Glomerular endothelial cell (primary cell): ENCODE measurements around the gene AGAP2. TPM values are rescaled to one million over a fixed set of nuclear protein-coding genes. Genes with fewer than 3 reads are reported as not detected.
A peak's percentile ranks its signal among the peaks of the same experiment; 100 is the strongest.
"Not testable (repeated sequence)": the region's sequence is repeated elsewhere in the genome, so short reads cannot be mapped to it uniquely, and the experiment has no call there.

Source experiments
- DNase-seq: peaks from one replicate; pipeline ENCODE4 v3.0.0-alpha.2; 2011; ENCODE audit warnings: low read depth, low spot score; ENCODE audit errors: extremely low read depth
- total RNA-seq: library from RNA; depleted of rRNA; stranded (reverse); fragments of >200 nt; gene quantifications from 2 replicates; pipeline ENCODE4 v1.2.3, GENCODE V29; 2015

The AGAP2 gene
- total RNA-seq, 1 donor from 2014 or later = 0.47 TPM

- no peak for DNase-seq
Measured at GRCh38 chr12:57707250-57707649, 31.3 kb downstream of the AGAP2 start.

GRCh38 chr12:57700317-57700716, 38.2 kb downstream of the AGAP2 start:
- no peak for DNase-seq

- DNase-seq = no peak
Measured at GRCh38 chr12:57698414-57698813, 40.1 kb downstream of the AGAP2 start.

GRCh38 chr12:57697076-57697475, 41.5 kb downstream of the AGAP2 start:
- DNase-seq = no peak

DNA sequence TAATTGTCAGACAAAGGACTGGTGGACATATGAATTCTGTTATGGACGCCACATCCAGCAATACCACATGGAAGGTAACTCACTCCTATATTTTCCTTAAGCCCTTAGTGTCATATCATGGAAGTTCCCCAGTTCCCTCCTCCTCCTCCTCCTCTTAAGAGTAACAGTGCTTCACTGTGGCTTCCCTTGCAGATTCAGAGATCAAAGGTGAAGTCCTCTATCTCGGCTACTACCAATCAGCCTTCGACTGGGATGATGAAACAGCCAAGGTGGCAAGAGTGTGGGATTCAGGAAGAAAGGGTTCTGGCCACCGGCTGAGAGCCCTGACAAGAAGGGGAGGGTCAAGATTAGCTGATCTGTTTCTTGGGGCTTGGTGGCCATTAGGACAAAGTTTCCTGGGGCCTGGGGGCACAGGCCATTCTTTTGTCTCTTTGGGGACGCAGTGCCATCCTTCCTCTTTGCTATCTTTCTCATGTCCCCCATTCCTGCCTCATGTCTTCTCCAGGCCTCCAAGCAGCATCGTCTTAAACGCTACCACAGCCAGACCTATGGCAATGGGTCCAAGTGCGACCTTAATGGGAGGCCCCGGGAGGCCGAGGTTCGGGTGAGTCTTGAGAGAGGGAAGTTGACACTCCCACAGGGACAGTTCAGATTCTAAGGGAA, 42.6 kb downstream of the AGAP2 start:
- no peak for DNase-seq

GRCh38 chr12:57694459-57695019, 44.0 kb downstream of the AGAP2 start:
- peak; percentile 18 for DNase-seq

DNA sequence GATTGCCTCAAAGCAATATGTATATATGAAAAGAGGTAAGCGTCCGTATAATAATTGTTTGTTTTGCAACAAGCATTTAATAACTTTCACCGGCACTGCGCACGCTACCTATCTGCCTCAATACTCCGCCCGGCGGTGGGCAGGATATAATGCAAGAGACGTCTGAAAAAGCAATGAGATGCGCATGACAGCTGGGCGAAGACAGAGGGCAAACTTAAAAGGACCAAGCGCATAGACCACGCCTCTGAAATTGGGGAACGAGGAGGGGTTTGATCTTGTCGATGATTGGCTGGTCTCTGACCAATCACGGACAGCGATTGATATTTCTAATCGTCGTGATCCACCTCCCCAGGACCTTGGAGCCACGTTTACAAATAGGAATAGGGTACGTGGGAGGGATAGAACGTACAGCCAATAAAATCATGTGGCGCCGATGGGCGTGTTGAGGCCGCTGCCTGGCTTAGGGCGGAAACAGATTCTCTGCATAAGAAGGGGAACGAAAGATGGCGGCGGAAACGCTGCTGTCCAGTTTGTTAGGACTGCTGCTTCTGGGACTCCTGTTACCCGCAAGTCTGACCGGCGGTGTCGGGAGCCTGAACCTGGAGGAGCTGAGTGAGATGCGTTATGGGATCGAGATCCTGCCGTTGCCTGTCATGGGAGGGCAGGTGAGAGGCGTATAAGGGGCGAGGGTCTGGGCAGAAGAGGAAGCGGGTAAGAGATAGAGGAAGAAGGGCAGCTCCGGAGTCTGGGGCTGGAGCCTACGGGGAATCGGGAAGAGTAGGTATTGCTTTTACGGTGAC, 44.7 kb downstream of the AGAP2 start, which contains the start of gene OS9:
Gene OS9 (plus strand): TSS at position 474 of the 800 bp plus-strand sequence. CDS start 30 bp downstream, at position 504.
- peak; percentile 99 for DNase-seq

DNA sequence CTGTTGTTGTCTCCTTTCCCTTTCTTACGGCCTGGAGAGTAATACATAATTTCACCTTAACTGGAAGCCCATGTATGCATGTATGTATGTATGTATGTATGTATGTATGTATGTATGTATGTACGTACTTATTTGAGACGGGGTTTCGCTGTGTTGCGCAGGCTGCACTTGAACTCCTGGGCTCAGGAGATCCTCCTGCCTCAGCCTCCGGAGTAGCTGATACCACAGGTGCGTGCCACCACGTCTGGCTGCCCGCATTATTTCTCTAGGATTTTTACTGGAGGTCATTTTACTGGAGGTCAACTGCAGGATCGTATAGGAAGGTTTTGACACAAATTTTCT, 45.3 kb downstream of the AGAP2 start:
- DNase-seq = no peak

DNA sequence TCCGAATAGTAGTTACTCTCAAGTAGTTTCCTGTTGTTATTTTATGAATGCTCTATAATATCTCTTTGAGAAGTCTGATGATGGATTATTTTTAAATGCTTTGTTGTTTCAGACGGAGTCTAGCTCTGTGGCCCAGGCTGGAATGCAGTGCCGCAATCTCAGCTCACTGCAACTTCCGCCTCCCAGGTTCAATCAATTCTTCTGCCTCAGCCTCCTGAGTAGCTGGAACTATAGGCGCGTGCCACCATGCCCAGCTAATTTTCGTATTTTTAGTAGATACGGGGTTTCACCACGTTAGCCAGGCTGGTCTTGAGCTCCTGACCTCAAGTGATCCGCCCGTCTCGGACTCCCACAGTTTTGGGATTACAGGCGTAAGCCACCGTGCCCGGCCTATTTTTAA, 46.0 kb downstream of the AGAP2 start:
- no peak for DNase-seq

- DNase-seq = no peak
Measured at GRCh38 chr12:57688931-57689330, 49.6 kb downstream of the AGAP2 start.

GRCh38 chr12:57687862-57688261, 50.7 kb downstream of the AGAP2 start:
- DNase-seq = no peak

- no peak for DNase-seq
Measured at GRCh38 chr12:57679697-57680096, 58.8 kb downstream of the AGAP2 start.

GRCh38 chr12:57677947-57678346, 60.6 kb downstream of the AGAP2 start:
- DNase-seq = not testable (repeated sequence)

DNA sequence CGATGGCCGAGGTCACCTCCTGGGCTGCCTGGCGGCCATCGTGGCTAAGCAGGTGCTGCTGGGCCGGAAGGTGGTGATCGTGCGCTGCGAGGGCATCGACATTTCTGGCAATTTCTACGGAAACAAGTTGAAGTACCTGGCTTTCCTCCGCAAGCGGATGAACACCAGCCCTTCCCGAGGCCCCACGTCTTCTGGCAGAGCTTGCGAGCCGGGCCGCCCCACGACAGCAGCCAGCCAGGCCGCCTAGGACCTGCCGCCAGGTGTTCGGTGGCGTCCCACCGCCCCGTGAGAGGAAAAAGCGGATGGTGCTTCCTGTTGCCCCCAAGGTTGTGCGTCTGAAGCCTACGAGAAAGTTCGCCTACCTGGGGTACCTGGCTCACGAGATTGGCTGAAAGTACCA, 63.9 kb downstream of the AGAP2 start:
- DNase-seq = no peak

Other genes with a start within 250 kb of the AGAP2 start
- 14.0 and 19.1 TPM in 2 replicates for gene DDIT3, start 218.2 kb downstream of the AGAP2 start, total RNA-seq
- 28.4 and 31.7 TPM in 2 replicates for gene MBD6, start 215.9 kb downstream of the AGAP2 start, total RNA-seq
- 227 and 287 TPM in 2 replicates for gene DCTN2, start 191.6 kb downstream of the AGAP2 start, total RNA-seq
- 0.06 and 0.10 TPM in 2 replicates for gene KIF5A, start 188.7 kb downstream of the AGAP2 start, total RNA-seq
- 7.3 and 9.9 TPM in 2 replicates for gene PIP4K2C, start 147.6 kb downstream of the AGAP2 start, total RNA-seq
- 4.2 and 4.8 TPM in 2 replicates for gene DTX3, start 133.9 kb downstream of the AGAP2 start, total RNA-seq
- 1.4 and 2.0 TPM in 2 replicates for gene ARHGEF25, start 127.3 kb downstream of the AGAP2 start, total RNA-seq
- 1.1 and 2.9 TPM in 2 replicates for gene B4GALNT1, start 105.5 kb downstream of the AGAP2 start, total RNA-seq
- 241 and 260 TPM in 2 replicates for gene OS9, start 44.6 kb downstream of the AGAP2 start, total RNA-seq
- gene TSPAN31, start 6.3 kb upstream of the AGAP2 start, total RNA-seq = 38.0 and 57.3 TPM in 2 replicates
- gene CDK4, start 13.6 kb upstream of the AGAP2 start, total RNA-seq = 160 and 197 TPM in 2 replicates
- 6.9 and 8.6 TPM in 2 replicates for gene MARCHF9, start 16.4 kb upstream of the AGAP2 start, total RNA-seq
- 0.15 and 1.1 TPM in 2 replicates for gene CYP27B1, start 28.3 kb upstream of the AGAP2 start, total RNA-seq
- gene METTL1, start 33.4 kb upstream of the AGAP2 start, total RNA-seq = 11.3 and 18.1 TPM in 2 replicates
- 4.7 and 6.9 TPM in 2 replicates for gene EEF1AKMT3, start 33.9 kb upstream of the AGAP2 start, total RNA-seq
- gene TSFM, start 44.0 kb upstream of the AGAP2 start, total RNA-seq = 25.3 and 27.9 TPM in 2 replicates
- 0.39 and 0.99 TPM in 2 replicates for gene AVIL, start 80.0 kb upstream of the AGAP2 start, total RNA-seq
- 100 and 106 TPM in 2 replicates for gene CTDSP2, start 108.0 kb upstream of the AGAP2 start, total RNA-seq
- gene ATP23, start 202.8 kb upstream of the AGAP2 start, total RNA-seq = 6.6 and 7.5 TPM in 2 replicates